ENCODE measurements around the gene SPAG9. TPM values are rescaled to one million over a fixed set of nuclear protein-coding genes. Genes with fewer than 3 reads are reported as not detected.

The SPAG9 gene
- total RNA-seq, 1 experiment from 2014 or later: 144 TPM

GRCh38 chr17:51028176-51028863 is 92.3 kb downstream of the SPAG9 start:
- POLR2A ChIA-PET: interaction anchor here (0.6 to 0.9 kb wide), 4 partner anchors 62 to 311 kb away, joined by 3 to 4 read pairs (median 4); no protein-coding TSS in a partner anchor
- ATAC-seq: peak; percentile 67; the same call in 1 of the 2 replicates
- in situ Hi-C loops (cut with HindIII; ENCODE audit: low pct_unique_long_range_greater_than_20kb, low sequenced_read_pairs): no loop called here

GRCh38 chr17:51018541-51018940 is 102.1 kb downstream of the SPAG9 start:
- intact Hi-C loops (cut with micrococcal nuclease; ENCODE audit: unreplicated experiment): no loop called here
- peaks cover 16% of the 10 kb centered on the region; the same call in 1 of the 2 replicates for H3K36me3 ChIP-seq (ENCODE audit: control insufficient read depth, insufficient read depth, low read length)
- no TSS peak for BruUV-seq (replicated peaks)

More at GRCh38 chr17:51028176-51028863, 92.3 kb downstream of the SPAG9 start:
- BruUV-seq (replicated peaks): no TSS peak
- intact Hi-C loops (cut with micrococcal nuclease; ENCODE audit: unreplicated experiment): no loop called here
- Histone ChIP-seq H3K4me3 (ENCODE audit: low read depth in 2 of 2, low read length in 2 of 2) (no peak overlapping the region), H3K27me3 (ENCODE audit: control insufficient read depth, insufficient read depth, low read length) (no peaks in the 10 kb centered on the region), H3K36me3 (ENCODE audit: control insufficient read depth, insufficient read depth, low read length) (no peaks in the 10 kb centered on the region), H3K4me1 (ENCODE audit: control insufficient read depth, insufficient read depth, low read length) (no peaks in the 10 kb centered on the region), H3K9me3 (ENCODE audit: control insufficient read depth, insufficient read depth, low read depth, low read length) (no peaks in the 10 kb centered on the region), H3K27ac (ENCODE audit: low read length) (no peak overlapping the region)
- DNase-seq (ENCODE audit: low read depth, low spot score): no peak
- CTCF ChIA-PET: interaction anchor here (0.7 to 1.1 kb wide), 2 partner anchors 11 to 125 kb away, joined by 3 to 4 read pairs; partner anchors contain the start of gene NME1
- no peak for TF ChIP-seq CTCF (IDR thresholded peaks at IDR 0.05)
- TF ChIP-seq TCF7L2 (IDR thresholded peaks at IDR 0.05; ENCODE audit: low read depth, low read length): no peak
- no peak for TF ChIP-seq SIN3A (IDR thresholded peaks at IDR 0.05; ENCODE audit: borderline replicate concordance, insufficient read depth, low read depth, low read length)
- no peak for TF ChIP-seq POLR2AphosphoS5 (IDR thresholded peaks at IDR 0.05; ENCODE audit: low read depth, low read length)
- no peak for TF ChIP-seq REST (IDR thresholded peaks at IDR 0.05; ENCODE audit: insufficient read depth in 1 of 2, low read depth in 2 of 2, low read length in 1 of 2)

More at GRCh38 chr17:51018541-51018940, 102.1 kb downstream of the SPAG9 start:
- POLR2A ChIA-PET: no interaction called here
- no peak for DNase-seq (ENCODE audit: low read depth, low spot score)
- CTCF ChIA-PET: no interaction called here
- TF ChIP-seq POLR2AphosphoS5 (IDR thresholded peaks at IDR 0.05; ENCODE audit: low read depth, low read length) (no peak), CTCF (IDR thresholded peaks at IDR 0.05) (no peak), TCF7L2 (IDR thresholded peaks at IDR 0.05; ENCODE audit: low read depth, low read length) (no peak), SIN3A (IDR thresholded peaks at IDR 0.05; ENCODE audit: borderline replicate concordance, insufficient read depth, low read depth, low read length) (no peak), REST (IDR thresholded peaks at IDR 0.05; ENCODE audit: insufficient read depth in 1 of 2, low read depth in 2 of 2, low read length in 1 of 2) (no peak)
- Histone ChIP-seq H3K9me3 (ENCODE audit: control insufficient read depth, insufficient read depth, low read depth, low read length) (no peaks in the 10 kb centered on the region), H3K27me3 (ENCODE audit: control insufficient read depth, insufficient read depth, low read length) (no peaks in the 10 kb centered on the region), H3K4me3 (ENCODE audit: low read depth in 2 of 2, low read length in 2 of 2) (no peak overlapping the region), H3K4me1 (ENCODE audit: control insufficient read depth, insufficient read depth, low read length) (no peaks in the 10 kb centered on the region), H3K27ac (ENCODE audit: low read length) (no peak overlapping the region)
- 0 out of 2 replicates have a peak, but pooled peaks have one; percentile 30 for ATAC-seq
- in situ Hi-C loops (cut with HindIII; ENCODE audit: low pct_unique_long_range_greater_than_20kb, low sequenced_read_pairs): no loop called here

Data from Panc1 (cell line).